ENCODE data around the gene PALLD.

PALLD gene

DNA sequence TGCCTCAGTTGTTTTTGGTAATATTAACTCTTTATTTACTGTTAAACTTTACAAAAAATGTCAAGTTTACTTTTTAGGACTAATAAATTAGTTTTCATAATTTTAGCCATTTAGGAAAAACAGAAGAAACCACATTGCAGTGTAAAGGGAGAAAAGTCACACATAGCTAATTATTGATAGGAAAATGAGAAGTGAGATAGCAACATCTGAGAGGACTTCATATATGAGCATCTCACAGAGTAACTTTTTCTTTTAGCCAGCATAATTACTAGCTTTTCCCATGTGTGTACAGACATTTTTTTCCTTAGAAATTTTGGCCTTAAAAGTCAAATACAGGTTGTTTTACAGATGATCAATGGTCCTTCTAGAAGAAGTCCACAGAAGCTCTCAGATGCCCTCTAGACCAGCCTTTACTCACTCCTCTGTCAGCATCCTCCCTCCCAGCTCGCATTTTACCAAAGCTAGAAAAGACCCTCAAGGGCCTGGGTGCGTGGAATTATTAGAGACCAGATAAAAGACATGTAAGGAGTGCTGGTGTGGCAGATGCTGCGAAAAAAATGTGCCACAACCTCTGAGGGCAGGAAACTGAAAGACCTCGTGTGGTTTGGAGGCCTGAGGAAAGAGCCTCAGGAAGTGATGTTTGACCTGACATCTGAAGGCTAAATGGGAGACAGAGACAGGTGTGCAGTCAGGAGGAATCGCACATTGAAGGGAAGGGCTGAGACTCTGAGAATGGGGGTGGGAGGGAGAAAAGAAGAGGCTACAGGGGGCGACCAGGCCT is 356.3 kb downstream of the PALLD start:
- Histone ChIP-seq H3K27me3 (no peaks in the 10 kb centered on the region), H3K36me3 (no peaks in the 10 kb centered on the region), H3K4me3 (ENCODE audit: low read depth, low read length) (no peak overlapping the region), H3K9me3 (no peaks in the 10 kb centered on the region), H3K4me1 (0 out of 2 replicates have a peak, but pooled peaks cover 5% of the 10 kb centered on the region)
- TF ChIP-seq, protein P1, sequence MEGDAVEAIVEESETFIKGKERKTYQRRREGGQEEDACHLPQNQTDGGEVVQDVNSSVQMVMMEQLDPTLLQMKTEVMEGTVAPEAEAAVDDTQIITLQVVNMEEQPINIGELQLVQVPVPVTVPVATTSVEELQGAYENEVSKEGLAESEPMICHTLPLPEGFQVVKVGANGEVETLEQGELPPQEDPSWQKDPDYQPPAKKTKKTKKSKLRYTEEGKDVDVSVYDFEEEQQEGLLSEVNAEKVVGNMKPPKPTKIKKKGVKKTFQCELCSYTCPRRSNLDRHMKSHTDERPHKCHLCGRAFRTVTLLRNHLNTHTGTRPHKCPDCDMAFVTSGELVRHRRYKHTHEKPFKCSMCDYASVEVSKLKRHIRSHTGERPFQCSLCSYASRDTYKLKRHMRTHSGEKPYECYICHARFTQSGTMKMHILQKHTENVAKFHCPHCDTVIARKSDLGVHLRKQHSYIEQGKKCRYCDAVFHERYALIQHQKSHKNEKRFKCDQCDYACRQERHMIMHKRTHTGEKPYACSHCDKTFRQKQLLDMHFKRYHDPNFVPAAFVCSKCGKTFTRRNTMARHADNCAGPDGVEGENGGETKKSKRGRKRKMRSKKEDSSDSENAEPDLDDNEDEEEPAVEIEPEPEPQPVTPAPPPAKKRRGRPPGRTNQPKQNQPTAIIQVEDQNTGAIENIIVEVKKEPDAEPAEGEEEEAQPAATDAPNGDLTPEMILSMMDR (IDR thresholded peaks at IDR 0.05; ENCODE audit: low read depth, low read length) = no peak
- no peak for DNase-seq

DNA sequence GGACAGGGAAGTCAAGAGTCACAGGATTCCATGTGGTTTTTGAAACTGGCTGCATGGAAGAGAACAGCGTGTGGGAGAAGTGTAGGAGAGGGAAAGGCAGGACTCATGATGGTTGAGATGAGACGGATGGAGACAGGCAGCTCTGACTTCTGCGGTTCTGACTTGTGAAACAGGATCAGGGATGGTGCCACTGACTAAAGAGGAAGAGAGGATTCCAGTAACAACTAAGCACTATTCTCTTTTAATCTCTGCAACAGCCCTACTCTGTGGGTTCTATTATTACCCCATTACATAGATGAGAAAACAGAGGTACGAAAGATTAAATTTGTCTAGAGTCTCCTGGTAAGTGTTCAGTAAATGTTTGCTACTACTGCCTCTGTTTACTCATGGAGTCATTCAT is 356.9 kb downstream of the PALLD start:
- Histone ChIP-seq H3K36me3 (no peaks in the 10 kb centered on the region), H3K27me3 (no peaks in the 10 kb centered on the region), H3K9me3 (no peaks in the 10 kb centered on the region), H3K4me3 (ENCODE audit: low read depth, low read length) (no peak overlapping the region), H3K4me1 (0 out of 2 replicates have a peak, but pooled peaks cover 5% of the 10 kb centered on the region)
- DNase-seq = no peak
- TF ChIP-seq, protein P1 (IDR thresholded peaks at IDR 0.05; ENCODE audit: low read depth, low read length) = no peak

DNA sequence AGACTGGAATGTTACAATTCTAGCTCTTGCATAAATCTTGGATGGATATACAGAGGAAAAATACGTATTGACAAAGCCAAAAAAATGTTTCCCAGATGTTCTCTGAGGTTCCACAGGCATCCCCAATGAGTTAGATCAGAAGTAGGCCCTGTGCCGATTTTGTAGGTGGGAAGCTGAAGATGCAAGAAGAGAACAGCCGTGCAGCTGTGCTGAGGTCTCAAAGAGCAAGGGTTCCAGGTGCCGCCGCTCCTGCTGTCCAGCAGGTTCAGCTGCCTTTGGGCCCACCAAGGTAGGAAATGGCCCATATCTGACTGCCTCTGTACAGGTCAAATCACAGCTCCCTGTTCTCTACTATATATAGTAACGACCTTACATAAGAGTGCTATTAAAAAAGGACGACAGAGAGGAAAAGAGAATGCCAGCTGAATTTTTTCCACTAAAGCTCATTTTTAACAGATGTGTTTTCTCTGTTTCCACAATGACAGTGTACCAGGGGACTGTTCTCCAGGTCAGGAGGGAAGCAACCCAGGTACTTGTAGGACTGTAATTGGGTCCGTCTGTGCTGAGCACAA is 357.6 kb downstream of the PALLD start:
- TF ChIP-seq, protein P1 (IDR thresholded peaks at IDR 0.05; ENCODE audit: low read depth, low read length) = no peak
- Histone ChIP-seq H3K27me3 (no peaks in the 10 kb centered on the region), H3K9me3 (no peaks in the 10 kb centered on the region), H3K4me3 (ENCODE audit: low read depth, low read length) (no peak overlapping the region), H3K36me3 (no peaks in the 10 kb centered on the region), H3K4me1 (no peaks in the 10 kb centered on the region)
- DNase-seq = no peak

DNA sequence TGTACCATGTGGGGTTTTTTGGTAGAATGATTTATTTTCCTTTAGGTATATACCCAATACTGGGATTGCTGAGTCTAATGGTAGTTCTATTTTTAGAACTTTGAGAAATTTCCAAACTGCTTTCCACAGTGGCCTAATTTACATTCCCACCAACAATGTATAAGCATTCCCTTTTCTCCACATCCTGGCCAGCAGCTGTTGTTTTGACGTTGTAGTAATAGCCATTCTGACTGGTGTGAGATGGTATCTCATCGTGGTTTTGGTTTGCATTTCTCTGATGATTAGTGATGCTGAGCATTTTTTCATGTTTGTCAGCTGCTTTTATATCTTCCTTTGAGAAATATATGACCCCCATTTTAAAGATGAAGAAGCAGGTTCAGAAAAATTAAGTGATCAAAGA is 359.5 kb downstream of the PALLD start:
- no peak for DNase-seq
- H3K4me3 ChIP-seq (ENCODE audit: low read depth, low read length) = no peak overlapping the region
- H3K36me3 ChIP-seq = no peaks in the 10 kb centered on the region
- TF ChIP-seq, protein P1 (IDR thresholded peaks at IDR 0.05; ENCODE audit: low read depth, low read length) = no peak
- no peaks in the 10 kb centered on the region; the same call in 1 of the 2 replicates for H3K4me1 ChIP-seq
- H3K27me3 ChIP-seq = no peaks in the 10 kb centered on the region
- no peaks in the 10 kb centered on the region for H3K9me3 ChIP-seq

DNA sequence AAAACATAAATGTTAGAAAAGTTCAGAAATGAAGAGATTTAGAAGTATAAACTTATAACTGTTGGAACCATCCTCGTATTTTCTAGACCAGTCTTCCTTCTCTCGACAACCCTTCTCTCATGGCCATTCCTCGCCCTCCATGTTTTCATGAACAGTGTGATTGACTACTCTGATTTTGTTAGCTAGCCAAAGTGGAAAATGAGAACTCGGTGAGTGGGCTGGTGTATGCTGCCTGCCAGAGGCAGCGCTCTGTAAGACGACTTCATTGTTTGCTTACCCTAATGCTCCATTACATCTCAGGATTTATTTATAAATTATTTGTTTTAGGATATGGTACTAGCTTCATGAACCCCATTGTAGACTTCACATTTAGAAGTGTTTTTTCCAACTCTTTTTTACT is 360.2 kb downstream of the PALLD start:
- Histone ChIP-seq H3K36me3 (no peaks in the 10 kb centered on the region), H3K9me3 (no peaks in the 10 kb centered on the region), H3K4me3 (ENCODE audit: low read depth, low read length) (no peak overlapping the region), H3K4me1 (no peaks in the 10 kb centered on the region; the same call in 1 of the 2 replicates), H3K27me3 (no peaks in the 10 kb centered on the region)
- DNase-seq = no peak
- TF ChIP-seq, protein P1 (IDR thresholded peaks at IDR 0.05; ENCODE audit: low read depth, low read length) = no peak
